IMR-90 (cell line): ENCODE results near the gene ANKK1. TPM values are rescaled to one million over a fixed set of nuclear protein-coding genes. Genes with fewer than 3 reads are reported as not detected.

Source experiments
- ATAC-seq: fragments of 200-7000 bp; cut with Tn5 transposase; 2 replicates; pipeline ENCODE4 v1.9.1; 2020; ENCODE audit warnings: low read depth, mild to moderate bottlenecking, moderate library complexity
- BruUV-seq: library from RNA; stranded (reverse); fragments of 400-500 nt; replicated peaks from 2 replicates; lab custom pipeline; 2021; lab: Mats Ljungman, UMichigan
- CTCF ChIA-PET: fragments of 300-600 bp; formaldehyde crosslinking; extraction: SDS; loops from one replicate; lab custom pipeline; 2021; ENCODE audit warnings: antibody characterized with exemption; lab: Yijun Ruan, JAX
- POLR2A ChIA-PET: fragments of 300-600 bp; sonication (Branson Sonifier 250); formaldehyde crosslinking; loops from one replicate; lab custom pipeline; 2022; ENCODE audit warnings: antibody characterized with exemption; ENCODE audit not compliant: unreplicated experiment; lab: Charles Lee
- DNase-seq: peaks from one replicate; pipeline ENCODE4 v3.0.0; 2013
- H2AFZ ChIP-seq: replicated peaks from 2 replicates; pipeline ENCODE3; 2013; ENCODE audit warnings: low read length, mild to moderate bottlenecking; ENCODE audit not compliant: poor library complexity
- H2AK5ac ChIP-seq: 2 replicates; pipeline ENCODE4 v1.6.1; 2013; ENCODE audit warnings: low read depth, low read length, inconsistent platforms
- H2AK9ac ChIP-seq: replicated peaks from 2 replicates; pipeline ENCODE3; 2013; ENCODE audit warnings: mild to moderate bottlenecking, low read depth, low read length, moderate library complexity; ENCODE audit not compliant: poor library complexity
- H2BK120ac ChIP-seq: 2 replicates; pipeline ENCODE4 v1.6.1; 2013; ENCODE audit warnings: low read depth, low read length, inconsistent platforms
- H2BK15ac ChIP-seq: 3 replicates; pipeline ENCODE4 v1.6.1; 2013; ENCODE audit warnings: low read depth, low read length, inconsistent platforms
- H2BK20ac ChIP-seq: 2 replicates; pipeline ENCODE4 v1.6.1; 2013; ENCODE audit warnings: low read depth, mild to moderate bottlenecking, inconsistent platforms, low read length, moderate library complexity
- H2BK5ac ChIP-seq: 2 replicates; pipeline ENCODE4 v1.6.1; 2013; ENCODE audit warnings: mild to moderate bottlenecking, low read depth, low read length, inconsistent platforms; ENCODE audit not compliant: poor library complexity, severe bottlenecking
- H3K14ac ChIP-seq: replicated peaks from 2 replicates; pipeline ENCODE4 v1.6.1; 2013; ENCODE audit warnings: low read depth, low read length, inconsistent platforms
- H3K18ac ChIP-seq: 2 replicates; pipeline ENCODE4 v1.6.1; 2013; ENCODE audit warnings: low read depth, low read length, control low read depth
- H3K23ac ChIP-seq: 2 replicates; pipeline ENCODE4 v1.6.1; 2013; ENCODE audit warnings: low read depth, low read length, inconsistent platforms
- H3K27ac ChIP-seq: 2 replicates; pipeline ENCODE4 v1.5.1; 2013; ENCODE audit warnings: mild to moderate bottlenecking, control low read depth, low read length; ENCODE audit not compliant: insufficient read depth
- H3K27me3 ChIP-seq: 2 replicates; pipeline ENCODE4 v1.6.1; 2013; ENCODE audit warnings: low read length; ENCODE audit not compliant: control insufficient read depth, insufficient read depth
- H3K36me3 ChIP-seq: 2 replicates; pipeline ENCODE4 v1.6.1; 2013; ENCODE audit warnings: low read length, mixed read lengths; ENCODE audit not compliant: control insufficient read depth, insufficient read depth
- H3K4ac ChIP-seq: 2 replicates; pipeline ENCODE4 v1.6.1; 2013; ENCODE audit warnings: low read depth, low read length, inconsistent platforms
- H3K4me1 ChIP-seq: 2 replicates; pipeline ENCODE4 v1.6.1; 2013; ENCODE audit warnings: low read length, mixed read lengths; ENCODE audit not compliant: control insufficient read depth, insufficient read depth
- H3K4me2 ChIP-seq: 2 replicates; pipeline ENCODE4 v1.6.1; 2013; ENCODE audit warnings: low read depth, mild to moderate bottlenecking, control low read depth, low read length, moderate library complexity
- H3K4me3 ChIP-seq: 2 replicates; pipeline ENCODE4 v1.5.1; 2013; ENCODE audit warnings: low read depth, mild to moderate bottlenecking, control low read depth, low read length, moderate library complexity; ENCODE audit not compliant: insufficient read depth
- H3K56ac ChIP-seq: 2 replicates; pipeline ENCODE4 v1.6.1; 2013; ENCODE audit warnings: low read length, inconsistent platforms; ENCODE audit not compliant: insufficient read depth; ENCODE audit errors: extremely low read depth
- H3K79me1 ChIP-seq, 2 experiments: 2 replicates each; pipeline ENCODE4 v1.6.1; 2013; ENCODE audit warnings: low read length in 2 of 2, inconsistent platforms in 1 of 2, low read depth in 1 of 2
- H3K9ac ChIP-seq: 2 replicates; pipeline ENCODE4 v1.6.1; 2013; ENCODE audit warnings: low read depth, low read length, control low read depth
- H3K9me1 ChIP-seq: 2 replicates; pipeline ENCODE4 v1.6.1; 2013; ENCODE audit warnings: low read length, inconsistent platforms; ENCODE audit not compliant: insufficient read depth
- H3K9me3 ChIP-seq: 2 replicates; pipeline ENCODE4 v1.6.1; 2013; ENCODE audit warnings: low read length; ENCODE audit not compliant: control insufficient read depth, insufficient read depth
- H4K20me1 ChIP-seq: 2 replicates; pipeline ENCODE4 v1.6.1; 2013; ENCODE audit warnings: low read length, inconsistent platforms; ENCODE audit not compliant: insufficient read depth
- H4K5ac ChIP-seq: 2 replicates; pipeline ENCODE4 v1.6.1; 2013; ENCODE audit warnings: mild to moderate bottlenecking, low read depth, low read length, control low read depth
- H4K8ac ChIP-seq, 2 experiments: 2 replicates each; pipeline ENCODE4 v1.6.1; 2013; ENCODE audit warnings: low read depth in 2 of 2, low read length in 2 of 2, control low read depth in 1 of 2, inconsistent platforms in 1 of 2
- H4K91ac ChIP-seq: 2 replicates; pipeline ENCODE4 v1.6.1; 2013; ENCODE audit warnings: low read depth, low read length, inconsistent platforms; ENCODE audit not compliant: insufficient read depth
- BHLHE40 ChIP-seq: fragments of 150-350 bp; IDR thresholded peaks from 2 replicates; pipeline ENCODE4 v1.6.1; 2016; ENCODE audit warnings: mild to moderate bottlenecking, low read depth, low read length
- CEBPB ChIP-seq: IDR thresholded peaks from 2 replicates; pipeline ENCODE4 v1.6.1; 2012; ENCODE audit warnings: low read depth, low read length, improper control_type of control experiment
- CHD1 ChIP-seq: IDR thresholded peaks from 2 replicates; pipeline ENCODE4 v1.6.1; 2012; ENCODE audit warnings: low read depth, low read length, improper control_type of control experiment
- CTCF ChIP-seq: conservative IDR thresholded peaks from 2 replicates; pipeline ENCODE4 v1.5.1; 2012; ENCODE audit warnings: mild to moderate bottlenecking, low read depth, low read length, improper control_type of control experiment
- ELK1 ChIP-seq: fragments of 150-350 bp; IDR thresholded peaks from 2 replicates; pipeline ENCODE4 v1.6.1; 2016; ENCODE audit warnings: low read depth, mild to moderate bottlenecking, low read length, moderate library complexity, borderline replicate concordance
- FOS ChIP-seq: fragments of 150-350 bp; IDR thresholded peaks from 2 replicates; pipeline ENCODE4 v1.6.1; 2016; ENCODE audit warnings: low read depth, low read length
- MAFK ChIP-seq: IDR thresholded peaks from 2 replicates; pipeline ENCODE4 v1.6.1; 2012; ENCODE audit warnings: low read depth, low read length, improper control_type of control experiment
- MAZ ChIP-seq: IDR thresholded peaks from 2 replicates; pipeline ENCODE4 v1.6.1; 2012; ENCODE audit warnings: low read depth, mild to moderate bottlenecking, low read length, improper control_type of control experiment, moderate library complexity, borderline replicate concordance
- MXI1 ChIP-seq: IDR thresholded peaks from 2 replicates; pipeline ENCODE4 v1.6.1; 2012; ENCODE audit warnings: low read depth, mild to moderate bottlenecking, low read length, moderate library complexity, borderline replicate concordance
- NFE2L2 ChIP-seq: fragments of 150-350 bp; IDR thresholded peaks from 2 replicates; pipeline ENCODE4 v1.6.1; 2016; ENCODE audit warnings: low read depth, mild to moderate bottlenecking, low read length
- POLR2A ChIP-seq: IDR thresholded peaks from 2 replicates; pipeline ENCODE4 v1.6.1; 2012; ENCODE audit warnings: mild to moderate bottlenecking, low read depth, low read length
- RAD21 ChIP-seq: IDR thresholded peaks from 2 replicates; pipeline ENCODE4 v1.6.1; 2012; ENCODE audit warnings: low read length, improper control_type of control experiment
- RCOR1 ChIP-seq: IDR thresholded peaks from 2 replicates; pipeline ENCODE4 v1.6.1; 2012; ENCODE audit warnings: mild to moderate bottlenecking, low read length, improper control_type of control experiment; ENCODE audit not compliant: insufficient replicate concordance
- RFX5 ChIP-seq: IDR thresholded peaks from 2 replicates; pipeline ENCODE4 v1.8.0; 2012; ENCODE audit warnings: low read depth, mild to moderate bottlenecking, low read length, moderate library complexity
- SMC3 ChIP-seq: fragments of 150-350 bp; IDR thresholded peaks from 2 replicates; pipeline ENCODE4 v1.6.1; 2016; ENCODE audit warnings: low read depth, mild to moderate bottlenecking, antibody characterized with exemption, low read length, moderate library complexity
- USF2 ChIP-seq: fragments of 150-350 bp; IDR thresholded peaks from 2 replicates; pipeline ENCODE4 v1.6.1; 2017; ENCODE audit warnings: mild to moderate bottlenecking, antibody characterized with exemption, low read length, low read depth
- WGBS, 2 experiments: methylation state at CpG; one replicate each; pipeline versions ENCODE4 v1.1.5 to v1.1.7; 2013; ENCODE audit warnings: missing lambda C conversion rate in 2 of 2; ENCODE audit not compliant: insufficient read length in 1 of 2; ENCODE audit errors: extremely low coverage in 2 of 2; 5-methylcytosine and 5-hydroxymethylcytosine counted together
- dilution Hi-C: fragments of 300-500 bp; cut with HindIII; formaldehyde crosslinking; loops from one replicate; pipeline ENCODE4 v1.14.3; 2018; ENCODE audit warnings: low sequenced_read_pairs; ENCODE audit not compliant: unreplicated experiment
- in situ Hi-C: fragments of 300-500 bp; cut with MboI; formaldehyde crosslinking; loops from 3 replicates; pipeline ENCODE4 v1.14.3; 2019; ENCODE audit warnings: low sequenced_read_pairs, inconsistent platforms, mixed read lengths
- intact Hi-C: fragments of 100-400 bp; cut with micrococcal nuclease; formaldehyde crosslinking; loops from 2 replicates; pipeline ENCODE4 v1.10.0; 2022
- polyA plus RNA-seq, 3 experiments: library from polyadenylated mRNA; depleted of rRNA; stranded (reverse); fragments of >200 nt; gene quantifications; 2 replicates each; pipeline ENCODE4 v1.2.3, GENCODE V29; 2012; ENCODE audit warnings: low replicate concordance in 1 of 3
- total RNA-seq: library from RNA; depleted of rRNA; stranded (reverse); fragments of >200 nt; gene quantifications from 2 replicates; pipeline ENCODE4 v1.2.3, GENCODE V29; 2012

Gene ANKK1
- total and polyA plus RNA-seq, 2 of the 4 experiments (the other 2 are of a cell fraction) = not detected

- peaks cover 15% of the 10 kb centered on the region; the same call in 1 of the 2 replicates for H3K4me1 ChIP-seq
- H3K56ac ChIP-seq = no peak overlapping the region
- no peak overlapping the region for H3K14ac ChIP-seq
- peaks cover 2% of the 10 kb centered on the region; the same call in 1 of the 2 replicates for H3K36me3 ChIP-seq
- no peak overlapping the region for H2AFZ ChIP-seq
- no peaks in the 10 kb centered on the region for H3K79me1 ChIP-seq
- ChIA-PET CTCF (interaction anchor here (1.0 kb wide), 1 partner anchor 554 kb away, joined by 3 read pairs; no protein-coding TSS in a partner anchor), POLR2A (no interaction called here)
- H3K9me3 ChIP-seq = no peaks in the 10 kb centered on the region
- peaks cover 4% of the 10 kb centered on the region; the same call in 1 of the 2 replicates for H3K9me1 ChIP-seq
- no peak overlapping the region for H3K4me3 ChIP-seq
- H4K91ac ChIP-seq = no peak overlapping the region
- no peak overlapping the region for H2AK5ac ChIP-seq
- no peak overlapping the region for H3K18ac ChIP-seq
- no peak overlapping the region for H3K27ac ChIP-seq
- H2BK5ac ChIP-seq = no peak overlapping the region
- dilution Hi-C loops = no loop called here
- no peaks in the 10 kb centered on the region for H3K27me3 ChIP-seq
- BruUV-seq = no TSS peak
- H4K5ac ChIP-seq = no peak overlapping the region
- TF ChIP-seq BHLHE40 = no peak
- TF ChIP-seq CTCF = no peak
- no peak for TF ChIP-seq RAD21
- TF ChIP-seq CHD1 = no peak
- no peak for TF ChIP-seq NFE2L2
- no peak for TF ChIP-seq RCOR1
- no peak for TF ChIP-seq MXI1
- TF ChIP-seq POLR2A = no peak
- no peak for TF ChIP-seq FOS
- no peak for TF ChIP-seq RFX5
- TF ChIP-seq SMC3 = no peak
- TF ChIP-seq USF2 = no peak
- TF ChIP-seq MAZ = no peak
- TF ChIP-seq ELK1 = no peak
- TF ChIP-seq MAFK = no peak
- TF ChIP-seq CEBPB = no peak
- H2BK120ac ChIP-seq = no peak overlapping the region
- H2BK15ac ChIP-seq = no peak overlapping the region
- H2AK9ac ChIP-seq = no peak overlapping the region
- ATAC-seq (no peak), DNase-seq (no peak)
- H4K20me1 ChIP-seq = no peaks in the 10 kb centered on the region
- no peak overlapping the region for H3K23ac ChIP-seq
- intact Hi-C loops = no loop called here
- no peak overlapping the region for H3K4ac ChIP-seq
- no peak overlapping the region for H4K8ac ChIP-seq
- no peak overlapping the region for H2BK20ac ChIP-seq
- in situ Hi-C loops = no loop called here
- H3K9ac ChIP-seq = no peak overlapping the region
- WGBS, 2 experiments = 100% methylated on average over 3 of the region's 3 CpGs; no CpG with 5 or more reads in 1 of the 2 experiments
- no peak overlapping the region for H3K4me2 ChIP-seq
Measured at GRCh38 chr11:113349528-113349927, 38.1 kb upstream of the ANKK1 start.
